GM19193 (cell line): Measurements from ENCODE around the gene EML6.

Experiments used
- POLR2A ChIP-seq: IDR thresholded peaks from 4 replicates; pipeline ENCODE4 v1.6.1; 2011; ENCODE audit not compliant: insufficient read depth, insufficient read length; ENCODE audit errors: extremely low read depth

The EML6 gene

GRCh38 chr2:54941248-54941984 lies 218.0 kb downstream of the EML6 start:
- no peak for TF ChIP-seq POLR2A

- no peak for TF ChIP-seq POLR2A
These were observed 218.9 kb downstream of the EML6 start for GRCh38 chr2:54942373-54942772.

GRCh38 chr2:54944724-54945326 lies 221.4 kb downstream of the EML6 start:
- TF ChIP-seq POLR2A = no peak

GRCh38 chr2:54945391-54946219 lies 222.1 kb downstream of the EML6 start:
- TF ChIP-seq POLR2A = no peak

- TF ChIP-seq POLR2A = no peak
These were observed 222.9 kb downstream of the EML6 start for GRCh38 chr2:54946220-54946805.

GRCh38 chr2:54947136-54947535 lies 223.7 kb downstream of the EML6 start:
- TF ChIP-seq POLR2A = no peak

- no peak for TF ChIP-seq POLR2A
These were observed 224.2 kb downstream of the EML6 start for GRCh38 chr2:54947646-54948045.

- no peak for TF ChIP-seq POLR2A
These were observed 224.7 kb downstream of the EML6 start for GRCh38 chr2:54948120-54948519.

GRCh38 chr2:54949431-54949830 lies 226.0 kb downstream of the EML6 start:
- no peak for TF ChIP-seq POLR2A

- TF ChIP-seq POLR2A = no peak
These were observed 227.3 kb downstream of the EML6 start for GRCh38 chr2:54950811-54951210.

GRCh38 chr2:54952425-54952824 lies 229.0 kb downstream of the EML6 start:
- TF ChIP-seq POLR2A = no peak

GRCh38 chr2:54952978-54953456 lies 229.6 kb downstream of the EML6 start:
- no peak for TF ChIP-seq POLR2A

- TF ChIP-seq POLR2A = no peak
These were observed 230.7 kb downstream of the EML6 start for GRCh38 chr2:54954158-54954557.

GRCh38 chr2:54954705-54955357 lies 231.4 kb downstream of the EML6 start:
- TF ChIP-seq POLR2A = no peak
